Kidney epithelial cell (primary cell): ENCODE measurements around the gene KATNAL2. TPM values are rescaled to one million over a fixed set of nuclear protein-coding genes. Genes with fewer than 3 reads are reported as not detected.
"Not testable (repeated sequence)": the region's sequence is repeated elsewhere in the genome, so short reads cannot be mapped to it uniquely, and the experiment has no call there.

Source experiments
- DNase-seq: peaks from one replicate; pipeline ENCODE4 v3.0.0-alpha.2; 2010; ENCODE audit warnings: low read depth
- H3K27me3 ChIP-seq: 2 replicates; pipeline ENCODE4 v1.6.0; 2011; ENCODE audit warnings: low read length; ENCODE audit not compliant: control insufficient read depth, insufficient read depth
- H3K36me3 ChIP-seq: 2 replicates; pipeline ENCODE4 v1.5.1; 2011; ENCODE audit warnings: low read length; ENCODE audit not compliant: control insufficient read depth, insufficient read depth
- H3K4me3 ChIP-seq: 2 replicates; pipeline ENCODE4 v1.5.1; 2011; ENCODE audit warnings: low read depth, mild to moderate bottlenecking, control low read depth, low read length
- total RNA-seq: library from RNA; depleted of rRNA; stranded (reverse); fragments of >200 nt; gene quantifications from 2 replicates; pipeline ENCODE4 v1.2.3, GENCODE V29; 2015
- TF ChIP-seq, protein P1 (sequence below): IDR thresholded peaks from 2 replicates; pipeline ENCODE4 v1.5.1; 2011; ENCODE audit warnings: mild to moderate bottlenecking, moderate library complexity, low read length, control low read depth, inconsistent platforms; ENCODE audit not compliant: insufficient read depth, poor library complexity, severe bottlenecking

Gene KATNAL2
- total RNA-seq, 1 donor from 2014 or later = 0.88 TPM

DNA sequence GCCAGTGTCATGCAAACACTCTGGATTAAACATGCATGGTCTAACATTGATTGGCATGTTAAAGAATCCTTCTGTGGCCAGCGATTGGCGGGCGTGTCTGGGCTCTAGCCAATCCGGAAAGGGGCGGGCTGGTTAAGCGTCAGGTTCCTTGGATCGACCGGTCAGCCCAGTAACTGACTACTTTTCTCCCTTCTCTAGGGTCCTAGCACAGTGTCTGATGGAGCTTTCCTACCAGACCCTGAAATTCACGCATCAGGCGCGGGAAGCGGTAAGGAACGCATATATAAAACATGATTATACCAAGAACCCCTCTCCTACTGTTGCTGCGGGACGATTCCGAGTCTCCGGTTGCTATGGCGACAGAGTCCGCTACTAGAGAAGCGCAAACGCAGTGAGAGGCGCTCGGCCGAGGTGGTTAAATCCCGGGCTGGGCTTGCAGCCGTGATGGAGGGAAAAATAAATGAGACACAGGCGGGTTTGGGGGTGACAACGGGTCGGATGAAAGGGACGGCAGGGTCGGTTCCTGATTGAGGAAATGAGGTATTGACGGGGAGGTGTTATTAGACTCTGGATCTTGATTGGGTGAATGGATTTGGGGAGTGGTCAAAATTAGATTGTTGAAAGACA is 29.4 kb downstream of the KATNAL2 start:
- DNase-seq = peak; percentile 63
- H3K27me3 ChIP-seq = no peaks in the 10 kb centered on the region
- TF ChIP-seq, protein P1, sequence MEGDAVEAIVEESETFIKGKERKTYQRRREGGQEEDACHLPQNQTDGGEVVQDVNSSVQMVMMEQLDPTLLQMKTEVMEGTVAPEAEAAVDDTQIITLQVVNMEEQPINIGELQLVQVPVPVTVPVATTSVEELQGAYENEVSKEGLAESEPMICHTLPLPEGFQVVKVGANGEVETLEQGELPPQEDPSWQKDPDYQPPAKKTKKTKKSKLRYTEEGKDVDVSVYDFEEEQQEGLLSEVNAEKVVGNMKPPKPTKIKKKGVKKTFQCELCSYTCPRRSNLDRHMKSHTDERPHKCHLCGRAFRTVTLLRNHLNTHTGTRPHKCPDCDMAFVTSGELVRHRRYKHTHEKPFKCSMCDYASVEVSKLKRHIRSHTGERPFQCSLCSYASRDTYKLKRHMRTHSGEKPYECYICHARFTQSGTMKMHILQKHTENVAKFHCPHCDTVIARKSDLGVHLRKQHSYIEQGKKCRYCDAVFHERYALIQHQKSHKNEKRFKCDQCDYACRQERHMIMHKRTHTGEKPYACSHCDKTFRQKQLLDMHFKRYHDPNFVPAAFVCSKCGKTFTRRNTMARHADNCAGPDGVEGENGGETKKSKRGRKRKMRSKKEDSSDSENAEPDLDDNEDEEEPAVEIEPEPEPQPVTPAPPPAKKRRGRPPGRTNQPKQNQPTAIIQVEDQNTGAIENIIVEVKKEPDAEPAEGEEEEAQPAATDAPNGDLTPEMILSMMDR = no peak
- peak overlapping the region; percentile 60 for H3K4me3 ChIP-seq
- no peaks in the 10 kb centered on the region for H3K36me3 ChIP-seq

DNA sequence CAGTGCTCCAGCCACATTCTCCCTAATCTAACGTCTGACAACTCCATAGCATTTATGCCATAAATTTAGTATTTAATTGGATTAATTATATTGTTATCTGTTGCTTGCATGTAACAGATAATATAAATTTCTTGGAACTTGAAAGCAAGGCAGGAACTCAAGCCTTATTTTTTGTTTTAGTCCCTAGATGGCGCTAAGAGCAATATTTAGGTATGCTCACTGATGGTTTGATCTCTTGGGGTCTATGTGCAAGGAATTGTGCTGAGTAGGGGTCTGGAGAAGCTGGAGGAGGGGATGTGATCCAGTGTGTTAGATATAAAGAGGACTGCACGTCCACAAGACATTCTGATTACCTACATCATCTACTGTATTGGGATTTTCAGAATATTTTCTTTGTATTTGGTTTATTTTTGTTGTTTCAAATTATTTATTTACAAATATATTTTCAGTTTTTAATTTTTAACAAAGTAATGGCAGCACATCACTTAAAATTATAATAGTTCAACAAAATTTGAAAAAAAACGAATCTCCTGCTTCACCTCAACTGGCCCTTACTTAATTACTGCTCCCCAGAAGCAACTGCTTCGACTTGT is 32.8 kb downstream of the KATNAL2 start:
- Histone ChIP-seq H3K4me3 (no peak overlapping the region), H3K36me3 (no peaks in the 10 kb centered on the region), H3K27me3 (no peaks in the 10 kb centered on the region)
- TF ChIP-seq, protein P1 = peak; percentile 41
- no peak for DNase-seq

DNA sequence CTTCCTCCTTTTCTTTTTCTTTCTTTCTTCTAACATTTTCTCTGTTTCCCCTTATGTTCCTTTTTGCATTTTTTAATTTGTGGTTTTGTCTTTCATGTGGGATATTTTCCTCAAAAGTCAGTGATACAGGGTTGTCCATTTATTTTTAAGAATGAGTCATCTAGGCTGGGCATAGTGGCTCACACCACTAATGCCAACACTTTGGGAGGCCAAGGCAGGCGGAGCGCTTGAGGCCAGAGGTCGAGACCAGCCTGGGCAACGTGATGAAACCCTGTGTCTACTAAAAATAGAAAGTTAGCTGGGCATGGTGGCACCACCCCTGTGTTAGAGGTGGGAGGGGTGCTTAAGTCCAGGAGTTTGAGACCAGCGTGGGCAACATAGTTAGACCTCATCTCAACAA is 35.8 kb downstream of the KATNAL2 start:
- Histone ChIP-seq H3K27me3 (no peaks in the 10 kb centered on the region), H3K4me3 (no peak overlapping the region), H3K36me3 (no peaks in the 10 kb centered on the region)
- DNase-seq = no peak
- TF ChIP-seq, protein P1 = no peak

DNA sequence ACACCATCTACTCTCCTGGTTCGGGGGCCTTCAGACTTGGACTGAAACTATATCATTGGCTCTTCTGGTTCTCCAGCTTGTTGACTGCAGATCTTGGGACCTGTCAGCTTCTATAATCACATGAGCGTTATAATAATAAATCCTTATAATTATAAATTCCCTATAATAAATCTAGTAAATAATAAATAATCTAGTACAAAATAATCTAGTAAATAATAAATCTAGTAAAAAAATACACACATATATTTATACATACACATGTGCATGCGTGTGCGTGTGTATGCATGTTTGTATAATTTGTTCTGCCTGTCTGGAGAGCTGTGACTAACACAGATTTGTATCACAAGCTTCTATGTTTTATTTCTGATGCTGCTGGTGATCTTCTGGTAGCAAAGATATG is 40.8 kb downstream of the KATNAL2 start:
- TF ChIP-seq, protein P1 = no peak
- no peak for DNase-seq
- no peak overlapping the region for H3K4me3 ChIP-seq

DNA sequence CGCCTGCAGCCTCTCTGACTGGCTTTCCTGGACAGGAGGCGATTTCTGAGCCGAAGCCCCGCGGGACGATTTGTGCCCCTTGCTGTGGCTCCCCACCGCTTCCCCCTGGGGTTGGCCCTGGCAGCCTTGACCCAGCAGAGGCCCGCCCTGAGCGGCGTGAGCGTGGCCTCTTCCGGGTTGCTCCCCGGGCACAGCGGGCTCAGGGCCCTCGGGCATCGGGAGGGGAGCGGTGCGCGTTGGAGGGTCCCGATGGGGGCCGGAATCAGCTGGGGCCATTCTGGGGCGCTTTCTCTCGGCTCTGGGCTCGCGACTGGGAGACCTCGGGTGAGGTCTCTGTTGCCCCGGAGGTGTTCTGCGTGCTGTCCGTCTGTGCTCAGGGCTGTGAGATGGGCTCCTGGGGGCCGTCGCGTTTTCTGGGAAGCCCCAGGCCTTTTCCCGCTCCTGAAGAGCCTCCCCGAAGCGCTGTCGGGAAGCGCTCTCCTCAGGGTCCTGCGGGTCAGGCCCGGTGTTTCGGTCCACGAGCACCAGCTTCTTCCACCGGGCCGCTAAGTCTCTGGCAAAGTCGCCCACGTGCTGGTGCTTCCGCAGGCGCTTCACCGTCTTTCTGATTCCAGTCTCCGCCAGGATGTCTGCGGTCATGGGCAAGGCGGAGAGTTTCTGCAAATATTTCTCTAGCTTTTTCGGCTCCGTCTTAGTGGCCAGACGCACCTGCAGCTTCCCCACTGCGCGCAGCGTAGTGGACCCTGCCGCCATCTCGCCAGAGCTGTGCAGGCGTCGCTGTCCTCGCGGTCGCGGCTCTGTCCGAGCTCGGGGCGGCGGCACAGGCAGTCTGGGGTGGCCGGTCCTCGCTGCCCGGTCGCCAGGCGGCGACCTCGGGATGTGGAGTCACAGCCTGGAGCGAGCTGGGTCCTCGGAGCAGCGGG is 46.5 kb downstream of the KATNAL2 start:
- H3K4me3 ChIP-seq, DNase-seq: not testable (repeated sequence)

More for the DNA sequence above, 40.8 kb downstream of the KATNAL2 start:
- H3K27me3 ChIP-seq = no peaks in the 10 kb centered on the region
- no peaks in the 10 kb centered on the region for H3K36me3 ChIP-seq

DNA sequence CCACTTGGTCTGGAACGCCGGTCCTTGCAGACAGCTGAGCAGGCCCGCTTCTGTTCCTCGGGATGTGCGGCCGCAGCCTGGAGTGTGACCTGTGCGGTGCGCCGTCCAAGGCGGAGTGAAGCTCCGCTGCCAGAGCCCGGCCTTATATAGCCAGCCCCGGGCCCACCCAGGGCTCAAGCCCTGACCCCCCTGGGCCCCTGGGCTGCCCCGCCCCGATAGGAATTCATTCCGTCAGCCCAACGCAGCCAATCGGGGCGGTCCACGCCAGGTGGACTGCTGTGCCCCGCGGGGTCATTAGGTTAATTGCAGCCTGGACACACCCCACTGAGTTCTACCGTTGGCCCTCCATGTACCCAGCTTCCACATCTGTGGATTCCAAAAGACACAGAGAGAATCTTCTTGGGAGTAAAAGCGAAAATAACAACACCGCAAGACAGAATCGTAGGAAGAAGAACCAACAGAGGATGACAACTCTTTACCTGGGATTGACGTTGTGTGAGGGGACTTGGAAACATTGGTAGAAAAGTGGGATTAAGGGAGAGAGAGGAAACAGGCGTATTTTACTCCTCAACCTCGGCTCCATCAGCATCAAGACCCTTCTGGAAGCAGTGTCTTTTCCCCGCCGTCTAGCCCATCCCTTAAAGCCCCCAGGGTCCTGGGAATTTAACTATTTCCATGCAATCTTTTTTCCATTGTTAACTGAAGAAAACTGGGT is 47.3 kb downstream of the KATNAL2 start:
- DNase-seq, H3K4me3 ChIP-seq, H3K36me3 ChIP-seq, H3K27me3 ChIP-seq: not testable (repeated sequence)

More for the DNA sequence above, 46.5 kb downstream of the KATNAL2 start:
- H3K27me3 ChIP-seq, H3K36me3 ChIP-seq: not testable (repeated sequence)

DNA sequence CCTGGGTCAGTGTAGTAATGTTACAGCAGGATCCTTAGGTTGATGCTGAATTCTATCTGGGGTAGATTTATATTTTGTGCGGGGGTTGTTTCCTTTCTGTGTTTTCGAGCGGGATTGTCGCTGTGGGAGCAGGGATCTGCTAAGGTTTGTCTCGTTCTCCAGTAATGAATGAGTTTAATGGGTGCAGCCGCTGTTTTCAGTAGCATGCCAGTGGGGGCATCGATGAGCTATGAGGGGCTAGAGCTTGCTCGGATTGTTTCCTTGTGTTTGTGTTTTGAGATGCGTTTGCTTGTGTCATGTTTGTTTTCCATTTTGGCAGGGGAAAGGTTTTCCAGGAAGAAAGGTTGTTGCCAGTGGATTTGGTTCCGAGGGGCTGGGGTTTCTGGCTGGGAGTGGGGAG is 48.9 kb downstream of the KATNAL2 start:
- H3K36me3 ChIP-seq, DNase-seq: not testable (repeated sequence)

DNA sequence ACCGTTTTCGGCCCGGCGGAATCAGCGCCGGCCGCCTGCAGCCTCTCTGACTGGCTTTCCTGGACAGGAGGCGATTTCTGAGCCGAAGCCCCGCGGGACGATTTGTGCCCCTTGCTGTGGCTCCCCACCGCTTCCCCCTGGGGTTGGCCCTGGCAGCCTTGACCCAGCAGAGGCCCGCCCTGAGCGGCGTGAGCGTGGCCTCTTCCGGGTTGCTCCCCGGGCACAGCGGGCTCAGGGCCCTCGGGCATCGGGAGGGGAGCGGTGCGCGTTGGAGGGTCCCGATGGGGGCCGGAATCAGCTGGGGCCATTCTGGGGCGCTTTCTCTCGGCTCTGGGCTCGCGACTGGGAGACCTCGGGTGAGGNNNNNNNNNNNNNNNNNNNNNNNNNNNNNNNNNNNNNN is 52.1 kb downstream of the KATNAL2 start:
- not testable (repeated sequence) for H3K4me3 ChIP-seq, DNase-seq, H3K27me3 ChIP-seq, H3K36me3 ChIP-seq

More for the DNA sequence above, 48.9 kb downstream of the KATNAL2 start:
- H3K27me3 ChIP-seq, H3K4me3 ChIP-seq: not testable (repeated sequence)

DNA sequence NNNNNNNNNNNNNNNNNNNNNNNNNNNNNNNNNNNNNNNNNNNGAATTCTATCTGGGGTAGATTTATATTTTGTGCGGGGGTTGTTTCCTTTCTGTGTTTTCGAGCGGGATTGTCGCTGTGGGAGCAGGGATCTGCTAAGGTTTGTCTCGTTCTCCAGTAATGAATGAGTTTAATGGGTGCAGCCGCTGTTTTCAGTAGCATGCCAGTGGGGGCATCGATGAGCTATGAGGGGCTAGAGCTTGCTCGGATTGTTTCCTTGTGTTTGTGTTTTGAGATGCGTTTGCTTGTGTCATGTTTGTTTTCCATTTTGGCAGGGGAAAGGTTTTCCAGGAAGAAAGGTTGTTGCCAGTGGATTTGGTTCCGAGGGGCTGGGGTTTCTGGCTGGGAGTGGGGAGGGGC is 102.5 kb downstream of the KATNAL2 start:
- not testable (repeated sequence) for H3K36me3 ChIP-seq, DNase-seq, H3K4me3 ChIP-seq, H3K27me3 ChIP-seq
